Neural progenitor cell (in vitro differentiated cells): ENCODE results near the gene RTN4R.

Source experiments
- EZH2 ChIP-seq: fragments of 200-600 bp; sonication (generic); IDR thresholded peaks from 2 replicates; pipeline ENCODE4 v1.6.1; 2017; ENCODE audit warnings: antibody characterized with exemption, mild to moderate bottlenecking, moderate library complexity
- EZH2phosphoT487 ChIP-seq: fragments of 200-600 bp; sonication (generic); IDR thresholded peaks from 2 replicates; pipeline ENCODE4 v1.6.1; 2017; ENCODE audit warnings: antibody characterized with exemption
- TF ChIP-seq, protein P1 (sequence below): fragments of 200-600 bp; sonication (generic); IDR thresholded peaks from 2 replicates; pipeline ENCODE4 v1.5.1; 2017; ENCODE audit warnings: antibody characterized with exemption, mild to moderate bottlenecking

DNA sequence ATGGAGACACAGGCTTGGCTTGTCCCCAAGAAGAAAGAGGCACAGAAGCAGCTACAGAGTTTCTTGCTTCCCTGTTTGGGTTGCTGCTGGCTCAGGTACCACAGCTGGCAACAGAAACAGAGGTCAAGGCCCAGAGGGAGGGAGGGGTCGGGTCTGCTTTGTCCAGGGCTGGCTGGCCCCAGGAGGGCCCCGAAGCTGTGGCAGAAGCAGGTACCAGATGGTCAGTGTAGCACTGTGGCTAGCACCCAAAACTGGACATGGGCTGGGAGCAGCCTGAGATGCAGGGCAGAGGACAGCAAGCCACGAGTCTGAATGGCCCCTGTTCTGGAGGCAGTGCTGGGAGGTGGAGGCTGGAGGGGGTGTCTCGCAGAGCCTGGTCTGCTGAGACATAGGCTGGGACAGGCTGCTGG lies 65.0 kb downstream of the RTN4R start:
- TF ChIP-seq, protein P1, sequence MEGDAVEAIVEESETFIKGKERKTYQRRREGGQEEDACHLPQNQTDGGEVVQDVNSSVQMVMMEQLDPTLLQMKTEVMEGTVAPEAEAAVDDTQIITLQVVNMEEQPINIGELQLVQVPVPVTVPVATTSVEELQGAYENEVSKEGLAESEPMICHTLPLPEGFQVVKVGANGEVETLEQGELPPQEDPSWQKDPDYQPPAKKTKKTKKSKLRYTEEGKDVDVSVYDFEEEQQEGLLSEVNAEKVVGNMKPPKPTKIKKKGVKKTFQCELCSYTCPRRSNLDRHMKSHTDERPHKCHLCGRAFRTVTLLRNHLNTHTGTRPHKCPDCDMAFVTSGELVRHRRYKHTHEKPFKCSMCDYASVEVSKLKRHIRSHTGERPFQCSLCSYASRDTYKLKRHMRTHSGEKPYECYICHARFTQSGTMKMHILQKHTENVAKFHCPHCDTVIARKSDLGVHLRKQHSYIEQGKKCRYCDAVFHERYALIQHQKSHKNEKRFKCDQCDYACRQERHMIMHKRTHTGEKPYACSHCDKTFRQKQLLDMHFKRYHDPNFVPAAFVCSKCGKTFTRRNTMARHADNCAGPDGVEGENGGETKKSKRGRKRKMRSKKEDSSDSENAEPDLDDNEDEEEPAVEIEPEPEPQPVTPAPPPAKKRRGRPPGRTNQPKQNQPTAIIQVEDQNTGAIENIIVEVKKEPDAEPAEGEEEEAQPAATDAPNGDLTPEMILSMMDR = no peak
- no peak for TF ChIP-seq EZH2
- no peak for TF ChIP-seq EZH2phosphoT487
